D721Med (cell line): ENCODE data around the gene NUP50.
"Not testable (repeated sequence)": the region's sequence is repeated elsewhere in the genome, so short reads cannot be mapped to it uniquely, and the experiment has no call there.

ENCODE experiments used
- DNase-seq: peaks from one replicate; pipeline ENCODE4 v3.0.0; 2011; ENCODE audit warnings: low spot score; ENCODE audit not compliant: insufficient read length
- FAIRE-seq: peaks from 2 replicates; lab custom pipeline; 2011; peaks lifted over from hg19 to GRCh38; lab: Jason Lieb, UNC
- CTCF ChIP-seq: IDR thresholded peaks from 2 replicates; pipeline ENCODE4 v1.5.1; 2012; ENCODE audit warnings: mild to moderate bottlenecking, control low read depth; ENCODE audit not compliant: insufficient read depth; ENCODE audit errors: missing control alignments

NUP50 gene

GRCh38 chr22:45183974-45184373 lies 20.2 kb downstream of the NUP50 start:
- DNase-seq (no peak), FAIRE-seq (no peak)
- no peak for TF ChIP-seq CTCF

- FAIRE-seq (no peak), DNase-seq (no peak)
- TF ChIP-seq CTCF: no peak
These were observed 22.2 kb downstream of the NUP50 start for GRCh38 chr22:45185718-45186514.

GRCh38 chr22:45187891-45188290 lies 24.2 kb downstream of the NUP50 start:
- TF ChIP-seq CTCF: no peak
- DNase-seq (no peak), FAIRE-seq (no peak)

GRCh38 chr22:45188779-45189178 lies 25.1 kb downstream of the NUP50 start:
- no peak for FAIRE-seq
- DNase-seq: no peak
- no peak for TF ChIP-seq CTCF

DNA sequence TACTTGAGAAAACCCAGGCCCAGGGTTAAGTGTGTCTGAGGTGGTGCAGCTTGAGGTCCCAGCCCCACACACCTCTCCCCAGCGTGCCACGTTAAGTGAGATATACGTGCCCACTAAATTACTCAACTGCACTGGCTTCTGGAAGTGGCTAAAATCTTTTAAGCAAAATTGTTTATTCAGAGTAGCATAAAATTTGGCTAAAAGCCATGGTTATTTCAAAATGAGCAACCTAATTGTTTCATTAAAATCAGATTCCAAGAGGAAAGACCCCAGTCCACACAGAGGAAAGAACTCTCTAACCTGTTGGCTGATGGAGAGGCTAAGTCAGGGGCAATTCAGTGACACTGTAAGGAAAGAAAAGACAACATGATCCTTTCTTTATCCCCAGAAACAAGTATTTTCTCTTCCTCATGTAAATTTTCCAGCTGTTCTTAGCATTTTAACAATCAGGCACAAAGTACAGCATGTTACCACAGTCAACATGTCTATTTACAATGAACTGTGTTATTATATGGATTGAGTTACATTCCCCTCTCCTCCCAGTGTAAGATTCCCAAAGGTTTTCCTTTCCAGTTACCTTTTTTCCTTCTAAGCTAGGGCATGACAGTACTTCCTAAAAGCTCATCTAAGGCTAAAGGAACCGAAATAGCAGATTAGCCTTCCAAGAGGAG lies 26.6 kb downstream of the NUP50 start:
- no peak for FAIRE-seq
- no peak for TF ChIP-seq CTCF

GRCh38 chr22:45191746-45192145 lies 28.0 kb downstream of the NUP50 start:
- not testable (repeated sequence) for FAIRE-seq, DNase-seq

More for the DNA sequence above, 26.6 kb downstream of the NUP50 start:
- DNase-seq: no peak

- no peak for TF ChIP-seq CTCF
These were observed 29.0 kb downstream of the NUP50 start for GRCh38 chr22:45192701-45193187.

More at GRCh38 chr22:45192701-45193187, 29.0 kb downstream of the NUP50 start:
- no peak for FAIRE-seq
- DNase-seq: no peak
